ENCODE measurements around the gene EDNRA.

Gene EDNRA

GRCh38 chr4:147580396-147580795, 99.5 kb downstream of the EDNRA start:
- TF ChIP-seq CTCF (IDR thresholded peaks at IDR 0.05; ENCODE audit: insufficient read depth, low read length, missing control alignments), result no peak
- ChIA-PET CTCF (interaction anchor here (0.7 to 2.7 kb wide), 6 partner anchors 9 to 486 kb away, joined by 3 to 14 read pairs (median 4); no protein-coding TSS in a partner anchor), POLR2A (no interaction called here)
- H3K4me3 ChIP-seq (ENCODE audit: low read depth, low read length), result no peak overlapping the region
- DNase-seq (ENCODE audit: low read depth, low spot score), result no peak

- CTCF ChIA-PET, result interaction anchor here (0.6 to 2.7 kb wide), 7 partner anchors 8 to 485 kb away, joined by 3 to 11 read pairs (median 3); no protein-coding TSS in a partner anchor
- TF ChIP-seq CTCF (IDR thresholded peaks at IDR 0.05; ENCODE audit: insufficient read depth, low read length, missing control alignments), result no peak
- POLR2A ChIA-PET, result no interaction called here
- H3K4me3 ChIP-seq (ENCODE audit: low read depth, low read length), result no peak overlapping the region
- peak; percentile 84 for DNase-seq (ENCODE audit: low read depth, low spot score)
These were observed 100.9 kb downstream of the EDNRA start for GRCh38 chr4:147581606-147582350.

- CTCF ChIA-PET, result interaction anchor here (0.6 to 2.7 kb wide), 4 partner anchors 8 to 471 kb away, joined by 3 to 11 read pairs (median 3); no protein-coding TSS in a partner anchor
- no peak for TF ChIP-seq CTCF (IDR thresholded peaks at IDR 0.05; ENCODE audit: insufficient read depth, low read length, missing control alignments)
- POLR2A ChIA-PET, result no interaction called here
- no peak for DNase-seq (ENCODE audit: low read depth, low spot score)
- no peak overlapping the region for H3K4me3 ChIP-seq (ENCODE audit: low read depth, low read length)
These were observed 101.6 kb downstream of the EDNRA start for GRCh38 chr4:147582386-147583060.

DNA sequence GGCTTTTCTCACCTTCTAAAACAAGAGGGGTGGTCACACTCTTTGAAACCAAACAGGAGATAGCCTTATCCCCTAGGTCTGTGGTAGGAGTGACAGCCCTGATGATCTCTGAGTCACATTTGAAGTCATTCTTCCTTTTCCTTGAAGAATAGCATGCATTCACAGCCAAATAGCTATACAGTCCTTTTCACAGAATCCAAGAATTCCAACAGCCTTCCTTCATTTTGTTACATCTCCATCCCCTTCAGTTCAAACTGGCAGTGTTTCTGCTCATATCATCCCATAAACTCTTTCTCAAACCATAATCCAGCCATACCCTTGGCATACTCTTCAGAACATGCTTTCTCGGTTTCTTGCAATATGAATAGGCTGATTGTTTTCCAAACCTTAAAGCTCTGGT, 103.0 kb downstream of the EDNRA start:
- H3K4me3 ChIP-seq (ENCODE audit: low read depth, low read length), result no peak overlapping the region
- DNase-seq (ENCODE audit: low read depth, low spot score), result no peak
- ChIA-PET CTCF (interaction anchor here (0.9 to 7.4 kb wide), 4 partner anchors 65 to 473 kb away, joined by 4 to 114 read pairs (median 4); no protein-coding TSS in a partner anchor), POLR2A (no interaction called here)
- no peak for TF ChIP-seq CTCF (IDR thresholded peaks at IDR 0.05; ENCODE audit: insufficient read depth, low read length, missing control alignments)

DNA sequence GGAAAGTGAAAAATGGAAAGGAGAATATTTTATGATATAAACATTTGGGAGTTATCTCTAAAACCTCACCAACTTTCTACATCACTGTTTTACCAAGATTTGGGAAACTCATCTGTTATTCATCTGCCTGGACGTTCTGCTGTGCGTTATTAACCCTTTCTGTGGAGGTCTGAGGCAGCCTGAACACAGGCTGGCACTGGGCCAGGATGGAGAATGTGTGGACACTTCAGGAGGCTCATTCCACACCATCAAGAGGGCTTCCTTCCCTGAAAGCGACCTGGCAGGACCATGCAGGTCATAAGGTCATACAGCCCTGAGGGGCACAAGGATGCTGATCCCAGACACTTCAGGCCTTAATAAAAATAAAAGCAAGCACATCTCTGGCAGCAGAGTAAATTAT, 105.1 kb downstream of the EDNRA start:
- TF ChIP-seq CTCF (IDR thresholded peaks at IDR 0.05; ENCODE audit: insufficient read depth, low read length, missing control alignments), result no peak
- DNase-seq (ENCODE audit: low read depth, low spot score), result no peak
- POLR2A ChIA-PET, result no interaction called here
- CTCF ChIA-PET, result interaction anchor here (0.6 to 7.4 kb wide), 7 partner anchors 67 to 1954 kb away, joined by 3 to 151 read pairs (median 14); partner anchors contain the start of gene EDNRA
- no peak overlapping the region for H3K4me3 ChIP-seq (ENCODE audit: low read depth, low read length)

- no peak for TF ChIP-seq CTCF (IDR thresholded peaks at IDR 0.05; ENCODE audit: insufficient read depth, low read length, missing control alignments)
- ChIA-PET POLR2A (no interaction called here), CTCF (interaction anchor here (1.2 to 7.4 kb wide), 8 partner anchors 11 to 568 kb away, joined by 3 to 151 read pairs (median 15); partner anchors contain the start of gene EDNRA)
- H3K4me3 ChIP-seq (ENCODE audit: low read depth, low read length), result no peak overlapping the region
- DNase-seq (ENCODE audit: low read depth, low spot score), result no peak
These were observed 105.7 kb downstream of the EDNRA start for GRCh38 chr4:147586637-147587036.
